Esophagus squamous epithelium (tissue), 5 donors: ENCODE measurements around the gene GRAMD2B. TPM values are rescaled to one million over a fixed set of nuclear protein-coding genes. Genes with fewer than 3 reads are reported as not detected.

Source experiments
- DNase-seq: peaks from one replicate; lab custom pipeline; 2025; lab: John Stamatoyannopoulos, UW
- H3K27ac ChIP-seq, 4 donors: fragments of 200-600 bp; sonication (generic); one replicate each; pipeline ENCODE4 v1.5.1; 2016 to 2019; ENCODE audit warnings: mild to moderate bottlenecking in 1 of 4
- H3K27me3 ChIP-seq, 4 donors: fragments of 200-600 bp; sonication (generic); 1 replicate in 3 of 4; 2 replicates in 1 of 4; pipeline versions ENCODE4 v1.5.1 to v1.6.0; 2017 to 2021; ENCODE audit warnings: antibody characterized with exemption in 1 of 4
- H3K36me3 ChIP-seq, 3 donors: fragments of 200-600 bp; sonication (generic); one replicate each; pipeline ENCODE4 v1.5.1; 2016 to 2019
- H3K4me1 ChIP-seq, 3 donors: fragments of 200-600 bp; sonication (generic); one replicate each; pipeline ENCODE4 v1.5.1; 2017 to 2019
- H3K4me3 ChIP-seq, 4 donors: fragments of 200-600 bp; sonication (generic); 1 replicate in 3 of 4; 2 replicates in 1 of 4; pipeline ENCODE4 v1.5.1; 2016 to 2019; ENCODE audit warnings: mild to moderate bottlenecking in 2 of 4, moderate library complexity in 1 of 4
- H3K9me3 ChIP-seq, 3 donors: fragments of 200-600 bp; sonication (generic); one replicate each; pipeline ENCODE4 v1.5.1; 2016 to 2019
- POLR2A ChIP-seq, 4 donors: fragments of 450-650 bp; IDR thresholded peaks; one replicate each; pipeline ENCODE4 v1.6.1; 2017; ENCODE audit warnings: antibody characterized with exemption in 4 of 4, mild to moderate bottlenecking in 4 of 4, moderate library complexity in 3 of 4
- WGBS, 2 donors: methylation state at CpG; one replicate each; pipeline ENCODE4 v1.1.5; 2018; 5-methylcytosine and 5-hydroxymethylcytosine counted together
- intact Hi-C: fragments of 100-400 bp; cut with DNase I; formaldehyde crosslinking; loops from one replicate; pipeline ENCODE4 v1.15.0; 2022
- total RNA-seq, 4 donors: library from RNA; depleted of rRNA; stranded (reverse); fragments of >200 nt; gene quantifications; one replicate each; pipeline ENCODE4 v1.1.0, GENCODE V29; 2016
- TF ChIP-seq, protein P1 (sequence below), 6 experiments: fragments of 450-650 bp in 4 of 6; fragments of 200-600 bp in 2 of 6; sonication (generic) in 2 of 6; IDR thresholded peaks; one replicate each; pipeline ENCODE4 v1.5.1; 2016 to 2019; ENCODE audit warnings: antibody characterized with exemption in 6 of 6, mild to moderate bottlenecking in 4 of 6, moderate library complexity in 4 of 6
- donor health status: DM: yes; HTN: yes; CAD: no.

Gene GRAMD2B
- total RNA-seq, 4 donors from 2014 or later: 10.2 to 29.0 (median 15.8) TPM

DNA sequence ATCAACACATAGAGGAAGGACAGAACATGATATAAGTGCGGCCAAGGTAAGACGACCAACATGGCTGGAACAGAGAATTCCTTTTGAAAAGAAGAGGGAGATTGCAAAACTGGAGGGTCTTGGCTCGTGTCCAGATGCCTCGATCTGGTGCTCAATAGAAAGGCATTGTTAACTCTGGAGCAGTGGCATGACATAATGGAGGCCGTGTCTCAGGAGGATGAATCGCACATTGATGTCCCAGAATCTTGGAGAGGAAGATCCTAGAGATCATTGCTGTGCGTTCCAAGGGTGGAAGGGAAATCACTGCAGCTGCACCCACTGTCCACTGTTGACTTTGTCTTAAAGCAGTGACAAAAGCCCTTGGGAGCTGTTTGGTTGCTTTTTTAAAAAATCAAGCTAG is 30.9 kb downstream of the GRAMD2B start:
- Histone ChIP-seq H3K27me3 (no peaks in the 10 kb centered on the region), H3K36me3 (peaks cover 0 to 32% (median 0%) of the 10 kb centered on the region in 3 donors), H3K9me3 (no peaks in the 10 kb centered on the region), H3K4me1 (peaks cover 0 to 20% (median 0%) of the 10 kb centered on the region in 3 donors), H3K27ac (no peak overlapping the region), H3K4me3 (no peak overlapping the region)
- no peak for TF ChIP-seq POLR2A (IDR thresholded peaks at IDR 0.05)
- TF ChIP-seq, protein P1, sequence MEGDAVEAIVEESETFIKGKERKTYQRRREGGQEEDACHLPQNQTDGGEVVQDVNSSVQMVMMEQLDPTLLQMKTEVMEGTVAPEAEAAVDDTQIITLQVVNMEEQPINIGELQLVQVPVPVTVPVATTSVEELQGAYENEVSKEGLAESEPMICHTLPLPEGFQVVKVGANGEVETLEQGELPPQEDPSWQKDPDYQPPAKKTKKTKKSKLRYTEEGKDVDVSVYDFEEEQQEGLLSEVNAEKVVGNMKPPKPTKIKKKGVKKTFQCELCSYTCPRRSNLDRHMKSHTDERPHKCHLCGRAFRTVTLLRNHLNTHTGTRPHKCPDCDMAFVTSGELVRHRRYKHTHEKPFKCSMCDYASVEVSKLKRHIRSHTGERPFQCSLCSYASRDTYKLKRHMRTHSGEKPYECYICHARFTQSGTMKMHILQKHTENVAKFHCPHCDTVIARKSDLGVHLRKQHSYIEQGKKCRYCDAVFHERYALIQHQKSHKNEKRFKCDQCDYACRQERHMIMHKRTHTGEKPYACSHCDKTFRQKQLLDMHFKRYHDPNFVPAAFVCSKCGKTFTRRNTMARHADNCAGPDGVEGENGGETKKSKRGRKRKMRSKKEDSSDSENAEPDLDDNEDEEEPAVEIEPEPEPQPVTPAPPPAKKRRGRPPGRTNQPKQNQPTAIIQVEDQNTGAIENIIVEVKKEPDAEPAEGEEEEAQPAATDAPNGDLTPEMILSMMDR (IDR thresholded peaks at IDR 0.05): no peak
- 66 to 68% methylated on average over 7 of the region's 7 CpGs for WGBS, 2 donors
- DNase-seq: no peak
- intact Hi-C loops: no loop called here

DNA sequence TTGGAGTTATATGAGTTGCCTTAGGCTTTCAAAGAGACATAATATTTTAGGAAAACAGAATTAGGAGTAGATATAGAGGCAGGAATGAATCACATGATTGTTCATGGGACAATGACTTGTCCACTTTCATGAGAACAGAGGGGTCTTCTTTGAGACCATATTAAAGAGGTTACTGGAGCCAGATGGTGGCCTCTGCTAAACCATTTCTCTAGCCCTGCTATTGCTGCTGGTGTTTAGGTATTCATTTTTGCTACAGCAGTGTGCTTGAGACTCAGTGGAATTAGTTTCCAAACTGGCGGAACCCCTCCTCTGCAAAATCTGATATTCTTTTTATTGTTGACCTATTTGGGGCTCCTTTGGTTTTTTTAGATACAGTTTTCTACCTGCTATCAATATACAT is 31.3 kb downstream of the GRAMD2B start:
- Histone ChIP-seq H3K9me3 (no peaks in the 10 kb centered on the region), H3K27me3 (no peaks in the 10 kb centered on the region), H3K4me3 (no peak overlapping the region), H3K27ac (no peak overlapping the region), H3K4me1 (peaks cover 0 to 15% (median 0%) of the 10 kb centered on the region in 3 donors), H3K36me3 (peaks cover 0 to 32% (median 0%) of the 10 kb centered on the region in 3 donors)
- WGBS, 2 donors: 100% methylated on average over 1 of the region's 1 CpG
- TF ChIP-seq, protein P1 (IDR thresholded peaks at IDR 0.05): no peak
- no peak for TF ChIP-seq POLR2A (IDR thresholded peaks at IDR 0.05)
- DNase-seq: no peak
- intact Hi-C loops: no loop called here

DNA sequence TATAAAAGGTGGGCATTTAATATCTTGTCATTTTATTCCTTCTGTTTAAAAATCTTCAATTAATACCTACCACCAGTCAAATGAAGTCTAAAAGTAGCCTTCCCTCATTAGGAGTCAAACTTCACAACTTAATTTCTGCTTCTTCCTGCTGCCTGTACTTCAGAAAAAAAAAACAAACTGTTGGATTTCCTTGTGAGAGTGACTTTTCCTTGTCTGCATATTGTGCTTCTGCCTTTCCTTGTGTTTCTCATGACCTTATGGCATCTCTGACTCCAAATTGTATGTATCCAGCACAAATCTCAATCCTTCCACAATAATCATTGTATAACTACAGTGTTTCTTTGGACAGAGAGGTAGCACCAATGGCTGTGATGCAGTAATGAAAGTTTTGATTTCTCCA is 32.1 kb downstream of the GRAMD2B start:
- H3K36me3 ChIP-seq: peaks cover 0 to 32% (median 0%) of the 10 kb centered on the region in 3 donors
- TF ChIP-seq, protein P1 (IDR thresholded peaks at IDR 0.05): no peak
- TF ChIP-seq POLR2A (IDR thresholded peaks at IDR 0.05): no peak
- no peaks in the 10 kb centered on the region for H3K27me3 ChIP-seq
- H3K27ac ChIP-seq: no peak overlapping the region
- peaks cover 0 to 8% (median 0%) of the 10 kb centered on the region in 3 donors for H3K4me1 ChIP-seq
- H3K4me3 ChIP-seq: no peak overlapping the region
- no peak for DNase-seq
- intact Hi-C loops: no loop called here
- no peaks in the 10 kb centered on the region for H3K9me3 ChIP-seq

DNA sequence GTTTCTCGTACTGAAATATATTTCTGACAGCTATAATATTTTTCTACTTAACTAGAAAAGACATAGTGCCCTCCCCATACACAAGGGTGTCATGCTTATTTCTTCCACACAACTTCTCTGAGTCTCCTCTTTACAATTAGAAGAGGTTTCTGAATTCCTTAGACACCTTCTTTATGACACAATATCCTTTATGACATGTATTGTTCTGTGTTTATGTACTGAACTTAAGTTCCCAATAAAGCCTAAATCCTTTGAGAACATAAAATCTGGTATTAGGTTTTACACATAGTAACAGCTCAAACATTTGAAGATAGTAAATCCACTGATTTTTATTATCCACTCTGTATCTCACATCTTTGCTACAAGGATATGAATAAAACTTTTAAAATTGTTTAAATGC is 32.5 kb downstream of the GRAMD2B start:
- Histone ChIP-seq H3K9me3 (no peaks in the 10 kb centered on the region), H3K27ac (no peak overlapping the region), H3K4me1 (peaks cover 0 to 7% (median 4%) of the 10 kb centered on the region in 3 donors), H3K27me3 (no peaks in the 10 kb centered on the region), H3K36me3 (peaks cover 0 to 30% (median 0%) of the 10 kb centered on the region in 3 donors), H3K4me3 (no peak overlapping the region)
- intact Hi-C loops: no loop called here
- 79 to 90% methylated on average over 1 of the region's 1 CpG for WGBS, 2 donors
- no peak for DNase-seq
- no peak for TF ChIP-seq POLR2A (IDR thresholded peaks at IDR 0.05)
- TF ChIP-seq, protein P1 (IDR thresholded peaks at IDR 0.05): no peak

DNA sequence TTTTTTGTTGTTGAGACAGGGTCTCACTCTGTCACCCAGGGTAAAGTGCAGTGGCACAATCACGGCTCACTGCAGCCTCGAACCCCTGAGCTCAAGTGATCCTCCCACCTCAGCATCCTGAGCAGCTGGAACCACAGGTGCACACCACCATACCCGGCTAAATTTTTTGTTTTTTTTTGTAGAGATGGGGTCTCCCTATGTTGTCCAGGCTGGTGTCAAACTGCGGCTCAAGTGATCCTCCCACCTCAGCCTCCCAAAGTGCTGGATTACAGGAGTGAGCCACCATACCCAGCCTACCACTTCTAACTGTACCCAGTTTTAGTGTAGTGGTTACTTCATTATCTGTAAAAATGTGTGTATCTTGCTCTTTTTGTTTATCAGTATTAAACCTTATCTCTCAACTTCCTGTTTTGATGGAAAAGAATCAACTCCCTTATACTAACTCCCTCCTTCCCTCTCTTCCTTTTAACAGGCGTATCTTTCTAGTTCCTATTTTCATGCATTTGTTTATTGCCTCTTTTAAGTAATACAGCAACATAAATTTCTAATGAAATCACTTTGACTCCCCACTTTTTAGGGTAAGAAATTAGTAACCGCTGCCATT is 33.1 kb downstream of the GRAMD2B start:
- Histone ChIP-seq H3K4me3 (no peak overlapping the region), H3K36me3 (peaks cover 0 to 26% (median 0%) of the 10 kb centered on the region in 3 donors), H3K4me1 (peaks cover 0 to 9% (median 4%) of the 10 kb centered on the region in 3 donors), H3K9me3 (no peaks in the 10 kb centered on the region), H3K27me3 (no peaks in the 10 kb centered on the region), H3K27ac (no peak overlapping the region)
- WGBS, 2 donors: 77% methylated on average over 6 of the region's 6 CpGs
- no peak for TF ChIP-seq POLR2A (IDR thresholded peaks at IDR 0.05)
- TF ChIP-seq, protein P1 (IDR thresholded peaks at IDR 0.05): no peak
- DNase-seq: no peak
- intact Hi-C loops: no loop called here
